ENCODE results near the gene SMAD1. TPM values are rescaled to one million over a fixed set of nuclear protein-coding genes. Genes with fewer than 3 reads are reported as not detected.

Gene SMAD1
- total and polyA plus RNA-seq, 2 of the 4 experiments (the other 2 are of a cell fraction) = 11.6 to 17.6 TPM

DNA sequence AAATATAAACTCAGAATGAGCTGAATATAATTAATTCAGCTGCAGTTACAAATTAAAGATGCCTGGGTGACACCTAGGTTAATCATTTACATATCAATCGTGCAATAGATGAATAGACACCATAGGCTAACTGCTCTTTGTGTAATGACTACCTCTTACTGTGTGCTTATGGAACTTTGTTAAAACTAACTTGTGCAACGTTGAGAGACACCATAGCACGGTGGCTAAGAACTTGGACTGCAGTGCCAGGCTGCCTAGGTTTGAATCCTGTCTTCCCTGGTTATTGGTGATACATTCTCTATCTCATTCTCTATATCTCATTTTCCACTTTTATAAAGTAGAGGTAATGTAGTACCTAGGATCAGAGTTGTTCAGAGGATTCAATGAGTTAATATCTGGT lies 46.9 kb downstream of the SMAD1 start:
- WGBS, 2 experiments (ENCODE audit: extremely low coverage in 2 of 2, insufficient read length in 1 of 2) = no CpG with 5 or more reads among the region's 3 CpGs
- intact Hi-C loops (cut with micrococcal nuclease) = no loop called here
- Histone ChIP-seq H3K18ac (ENCODE audit: low read depth, low read length) (no peak overlapping the region), H2BK120ac (ENCODE audit: low read depth, low read length) (no peak overlapping the region), H2BK5ac (ENCODE audit: low read depth, low read length, poor library complexity, severe bottlenecking) (no peak overlapping the region), H2AFZ (replicated peaks; ENCODE audit: low read length, poor library complexity) (no peak overlapping the region), H4K91ac (ENCODE audit: insufficient read depth, low read depth, low read length) (no peak overlapping the region), H3K23ac (ENCODE audit: low read depth, low read length) (no peak overlapping the region), H3K14ac (replicated peaks; ENCODE audit: low read depth, low read length) (no peak overlapping the region), H2AK9ac (replicated peaks; ENCODE audit: low read depth, low read length, poor library complexity) (no peak overlapping the region), H3K36me3 (ENCODE audit: control insufficient read depth, insufficient read depth, low read length) (no peaks in the 10 kb centered on the region), H3K4me3 (ENCODE audit: insufficient read depth, low read depth, low read length) (no peak overlapping the region), H3K79me1 (ENCODE audit: low read depth in 1 of 2, low read length in 2 of 2) (peaks cover 15 to 19% of the 10 kb centered on the region in 2 experiments), H3K4me1 (ENCODE audit: control insufficient read depth, insufficient read depth, low read length) (peaks cover 5% of the 10 kb centered on the region; the same call in 1 of the 2 replicates), H2BK15ac (ENCODE audit: low read depth, low read length) (no peak overlapping the region), H4K20me1 (ENCODE audit: insufficient read depth, low read length) (no peaks in the 10 kb centered on the region), H4K5ac (ENCODE audit: low read depth, low read length) (no peak overlapping the region), H3K27me3 (ENCODE audit: control insufficient read depth, insufficient read depth, low read length) (no peaks in the 10 kb centered on the region), H3K27ac (ENCODE audit: insufficient read depth, low read length) (no peak overlapping the region), H2BK20ac (ENCODE audit: low read depth, low read length) (no peak overlapping the region), H3K4ac (ENCODE audit: low read depth, low read length) (no peak overlapping the region), H3K4me2 (ENCODE audit: low read depth, low read length) (no peak overlapping the region), H3K56ac (ENCODE audit: extremely low read depth, insufficient read depth, low read length) (no peak overlapping the region), H3K9me3 (ENCODE audit: control insufficient read depth, insufficient read depth, low read length) (no peaks in the 10 kb centered on the region), H3K9me1 (ENCODE audit: insufficient read depth, low read length) (no peaks in the 10 kb centered on the region; the same call in 1 of the 2 replicates), H4K8ac (ENCODE audit: low read depth in 2 of 2, low read length in 2 of 2) (no peak overlapping the region), H3K9ac (ENCODE audit: low read depth, low read length) (no peak overlapping the region), H2AK5ac (ENCODE audit: low read depth, low read length) (no peak overlapping the region)
- DNase-seq (no peak), ATAC-seq (ENCODE audit: low read depth) (no peak)
- no TSS peak for BruUV-seq (replicated peaks)
- TF ChIP-seq MAZ (IDR thresholded peaks at IDR 0.05; ENCODE audit: borderline replicate concordance, low read depth, low read length) = no peak
- TF ChIP-seq FOS (IDR thresholded peaks at IDR 0.05; ENCODE audit: low read depth, low read length) = no peak
- TF ChIP-seq RCOR1 (IDR thresholded peaks at IDR 0.05; ENCODE audit: insufficient replicate concordance, low read length) = no peak
- TF ChIP-seq BHLHE40 (IDR thresholded peaks at IDR 0.05; ENCODE audit: low read depth, low read length) = no peak
- no peak for TF ChIP-seq CHD1 (IDR thresholded peaks at IDR 0.05; ENCODE audit: low read depth, low read length)
- no peak for TF ChIP-seq MXI1 (IDR thresholded peaks at IDR 0.05; ENCODE audit: borderline replicate concordance, low read depth, low read length)
- TF ChIP-seq, protein P1, sequence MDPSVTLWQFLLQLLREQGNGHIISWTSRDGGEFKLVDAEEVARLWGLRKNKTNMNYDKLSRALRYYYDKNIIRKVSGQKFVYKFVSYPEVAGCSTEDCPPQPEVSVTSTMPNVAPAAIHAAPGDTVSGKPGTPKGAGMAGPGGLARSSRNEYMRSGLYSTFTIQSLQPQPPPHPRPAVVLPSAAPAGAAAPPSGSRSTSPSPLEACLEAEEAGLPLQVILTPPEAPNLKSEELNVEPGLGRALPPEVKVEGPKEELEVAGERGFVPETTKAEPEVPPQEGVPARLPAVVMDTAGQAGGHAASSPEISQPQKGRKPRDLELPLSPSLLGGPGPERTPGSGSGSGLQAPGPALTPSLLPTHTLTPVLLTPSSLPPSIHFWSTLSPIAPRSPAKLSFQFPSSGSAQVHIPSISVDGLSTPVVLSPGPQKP (IDR thresholded peaks at IDR 0.05; ENCODE audit: borderline replicate concordance, low read depth, low read length) = no peak
- TF ChIP-seq CEBPB (IDR thresholded peaks at IDR 0.05; ENCODE audit: low read depth, low read length) = no peak
- TF ChIP-seq, protein P2, sequence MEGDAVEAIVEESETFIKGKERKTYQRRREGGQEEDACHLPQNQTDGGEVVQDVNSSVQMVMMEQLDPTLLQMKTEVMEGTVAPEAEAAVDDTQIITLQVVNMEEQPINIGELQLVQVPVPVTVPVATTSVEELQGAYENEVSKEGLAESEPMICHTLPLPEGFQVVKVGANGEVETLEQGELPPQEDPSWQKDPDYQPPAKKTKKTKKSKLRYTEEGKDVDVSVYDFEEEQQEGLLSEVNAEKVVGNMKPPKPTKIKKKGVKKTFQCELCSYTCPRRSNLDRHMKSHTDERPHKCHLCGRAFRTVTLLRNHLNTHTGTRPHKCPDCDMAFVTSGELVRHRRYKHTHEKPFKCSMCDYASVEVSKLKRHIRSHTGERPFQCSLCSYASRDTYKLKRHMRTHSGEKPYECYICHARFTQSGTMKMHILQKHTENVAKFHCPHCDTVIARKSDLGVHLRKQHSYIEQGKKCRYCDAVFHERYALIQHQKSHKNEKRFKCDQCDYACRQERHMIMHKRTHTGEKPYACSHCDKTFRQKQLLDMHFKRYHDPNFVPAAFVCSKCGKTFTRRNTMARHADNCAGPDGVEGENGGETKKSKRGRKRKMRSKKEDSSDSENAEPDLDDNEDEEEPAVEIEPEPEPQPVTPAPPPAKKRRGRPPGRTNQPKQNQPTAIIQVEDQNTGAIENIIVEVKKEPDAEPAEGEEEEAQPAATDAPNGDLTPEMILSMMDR (conservative IDR thresholded peaks at IDR 0.05; ENCODE audit: low read depth, low read length) = no peak
- TF ChIP-seq SMC3 (IDR thresholded peaks at IDR 0.05; ENCODE audit: low read depth, low read length) = no peak
- no peak for TF ChIP-seq MAFK (IDR thresholded peaks at IDR 0.05; ENCODE audit: low read depth, low read length)
- TF ChIP-seq NFE2L2 (IDR thresholded peaks at IDR 0.05; ENCODE audit: low read depth, low read length) = no peak
- no peak for TF ChIP-seq RFX5 (IDR thresholded peaks at IDR 0.05; ENCODE audit: low read depth, low read length)
- no peak for TF ChIP-seq RAD21 (IDR thresholded peaks at IDR 0.05; ENCODE audit: low read length)
- TF ChIP-seq, protein P3, sequence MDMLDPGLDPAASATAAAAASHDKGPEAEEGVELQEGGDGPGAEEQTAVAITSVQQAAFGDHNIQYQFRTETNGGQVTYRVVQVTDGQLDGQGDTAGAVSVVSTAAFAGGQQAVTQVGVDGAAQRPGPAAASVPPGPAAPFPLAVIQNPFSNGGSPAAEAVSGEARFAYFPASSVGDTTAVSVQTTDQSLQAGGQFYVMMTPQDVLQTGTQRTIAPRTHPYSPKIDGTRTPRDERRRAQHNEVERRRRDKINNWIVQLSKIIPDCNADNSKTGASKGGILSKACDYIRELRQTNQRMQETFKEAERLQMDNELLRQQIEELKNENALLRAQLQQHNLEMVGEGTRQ (IDR thresholded peaks at IDR 0.05; ENCODE audit: low read depth, low read length) = no peak
- no peak for TF ChIP-seq POLR2A (IDR thresholded peaks at IDR 0.05; ENCODE audit: low read depth, low read length)
- ChIA-PET POLR2A (ENCODE audit: unreplicated experiment) (no interaction called here), CTCF (no interaction called here)
- dilution Hi-C loops (cut with HindIII; ENCODE audit: low sequenced_read_pairs, unreplicated experiment) = no loop called here
- in situ Hi-C loops (cut with MboI; ENCODE audit: low sequenced_read_pairs) = no loop called here
